Stimulated activated CD4-positive, alpha-beta T cell treated with anti-CD3 and anti-CD28 coated beads, Interleukin-4, amount 100 ng/mL, for 24 hours (primary cell): ENCODE measurements around the gene IAH1.
"Not testable (repeated sequence)": the region's sequence is repeated elsewhere in the genome, so short reads cannot be mapped to it uniquely, and the experiment has no call there.

Source experiments
- DNase-seq: peaks from one replicate; pipeline ENCODE4 v3.0.0-alpha.2; 2020

Gene IAH1

GRCh38 chr2:9473985-9474360 lies 378 bp upstream of the IAH1 start:
- peak; percentile 69 for DNase-seq

GRCh38 chr2:9477914-9478313 lies 3.6 kb downstream of the IAH1 start:
- no peak for DNase-seq

GRCh38 chr2:9478526-9478925 lies 4.2 kb downstream of the IAH1 start:
- DNase-seq: no peak

- DNase-seq: no peak
Observed at GRCh38 chr2:9480157-9480556, 5.8 kb downstream of the IAH1 start.

- DNase-seq: no peak
Observed at GRCh38 chr2:9483107-9483506, 8.8 kb downstream of the IAH1 start.

- DNase-seq: no peak
Observed at GRCh38 chr2:9484533-9484932, 10.2 kb downstream of the IAH1 start.

GRCh38 chr2:9488583-9489547 lies 14.5 kb downstream of the IAH1 start:
- no peak for DNase-seq

GRCh38 chr2:9490789-9491188 lies 16.4 kb downstream of the IAH1 start:
- DNase-seq: no peak

- no peak for DNase-seq
Observed at GRCh38 chr2:9492927-9493326, 18.6 kb downstream of the IAH1 start.

GRCh38 chr2:9493478-9493877 lies 19.1 kb downstream of the IAH1 start:
- DNase-seq: no peak

- DNase-seq: no peak
Observed at GRCh38 chr2:9494081-9494480, 19.7 kb downstream of the IAH1 start.

- DNase-seq: no peak
Observed at GRCh38 chr2:9497017-9497416, 22.7 kb downstream of the IAH1 start.

GRCh38 chr2:9498210-9498609 lies 23.9 kb downstream of the IAH1 start:
- no peak for DNase-seq

- no peak for DNase-seq
Observed at GRCh38 chr2:9508931-9509330, 34.6 kb downstream of the IAH1 start.

GRCh38 chr2:9513946-9514345 lies 39.6 kb downstream of the IAH1 start:
- not testable (repeated sequence) for DNase-seq

- no peak for DNase-seq
Observed at GRCh38 chr2:9517118-9517782, 42.9 kb downstream of the IAH1 start.

GRCh38 chr2:9518163-9518562 lies 43.8 kb downstream of the IAH1 start:
- no peak for DNase-seq

- no peak for DNase-seq
Observed at GRCh38 chr2:9518780-9519179, 44.4 kb downstream of the IAH1 start.

GRCh38 chr2:9519250-9519649 lies 44.9 kb downstream of the IAH1 start:
- no peak for DNase-seq

GRCh38 chr2:9524291-9524690 lies 49.9 kb downstream of the IAH1 start:
- no peak for DNase-seq

GRCh38 chr2:9525266-9525665 lies 50.9 kb downstream of the IAH1 start:
- DNase-seq: no peak

- no peak for DNase-seq
Observed at GRCh38 chr2:9527995-9528787, 53.8 kb downstream of the IAH1 start.

GRCh38 chr2:9532421-9532820 lies 58.1 kb downstream of the IAH1 start:
- DNase-seq: no peak

- no peak for DNase-seq
Observed at GRCh38 chr2:9533663-9534062, 59.3 kb downstream of the IAH1 start.
